Superior temporal gyrus (tissue), 1 donor: ENCODE results near the gene DUOXA2.
"Not testable (repeated sequence)": the region's sequence is repeated elsewhere in the genome, so short reads cannot be mapped to it uniquely, and the experiment has no call there.

Source experiments
- DNase-seq: peaks from one replicate; pipeline ENCODE4 v3.0.0-alpha.2; 2016; ENCODE audit errors: extremely low spot score

Gene DUOXA2

DNA sequence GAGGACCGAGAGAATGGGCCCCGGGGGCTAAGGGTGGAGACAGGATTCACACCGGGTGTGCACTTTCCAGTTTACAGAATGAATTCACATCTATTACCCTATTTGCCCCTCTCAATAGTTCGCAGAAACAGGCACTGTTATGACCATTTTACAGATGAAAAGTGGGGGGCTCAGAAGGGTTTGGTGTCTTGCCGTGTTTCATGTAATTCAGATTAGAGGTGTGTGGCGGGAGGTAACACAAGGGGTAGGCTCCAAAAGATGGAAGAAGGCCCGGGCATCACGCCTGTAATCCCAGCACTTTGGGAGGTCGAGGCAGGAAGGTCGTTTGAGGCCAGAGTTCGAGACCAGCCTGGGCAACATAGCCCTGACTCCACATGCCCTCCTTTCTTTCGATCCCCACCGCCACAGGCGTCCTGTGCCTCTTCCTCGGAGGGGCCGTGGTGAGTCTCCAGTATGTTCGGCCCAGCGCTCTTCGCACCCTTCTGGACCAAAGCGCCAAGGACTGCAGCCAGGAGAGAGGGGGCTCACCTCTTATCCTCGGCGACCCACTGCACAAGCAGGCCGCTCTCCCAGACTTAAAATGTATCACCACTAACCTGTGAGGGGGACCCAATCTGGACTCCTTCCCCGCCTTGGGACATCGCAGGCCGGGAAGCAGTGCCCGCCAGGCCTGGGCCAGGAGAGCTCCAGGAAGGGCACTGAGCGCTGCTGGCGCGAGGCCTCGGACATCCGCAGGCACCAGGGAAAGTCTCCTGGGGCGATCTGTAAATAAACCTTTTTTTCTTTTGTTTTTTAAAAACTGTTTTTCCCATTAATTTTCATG lies 3.4 kb downstream of the DUOXA2 start:
- DNase-seq = no peak

DNA sequence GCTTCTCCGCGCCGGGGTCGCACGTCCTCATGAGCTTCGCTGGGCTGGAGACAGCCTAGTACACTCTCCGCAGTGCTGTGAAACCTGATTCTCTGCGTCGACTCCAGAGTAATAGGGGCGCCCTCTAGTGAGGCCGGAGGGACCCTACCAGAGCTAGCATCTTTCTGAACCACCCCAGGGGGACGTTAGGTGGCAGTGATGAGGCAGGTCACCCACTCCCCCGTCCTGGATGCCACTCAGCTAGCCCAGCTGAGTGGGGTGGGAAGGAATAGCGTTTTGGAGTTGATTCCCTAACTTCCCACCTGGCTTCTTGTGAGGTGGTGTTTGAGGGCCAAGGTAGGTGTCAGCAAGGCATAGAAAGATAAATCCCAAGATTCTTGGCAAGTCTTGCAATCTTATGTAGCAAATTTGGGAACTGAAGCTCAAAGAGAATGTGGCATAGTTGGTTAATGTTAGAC lies 4.0 kb downstream of the DUOXA2 start:
- DNase-seq = peak; percentile 97

DNA sequence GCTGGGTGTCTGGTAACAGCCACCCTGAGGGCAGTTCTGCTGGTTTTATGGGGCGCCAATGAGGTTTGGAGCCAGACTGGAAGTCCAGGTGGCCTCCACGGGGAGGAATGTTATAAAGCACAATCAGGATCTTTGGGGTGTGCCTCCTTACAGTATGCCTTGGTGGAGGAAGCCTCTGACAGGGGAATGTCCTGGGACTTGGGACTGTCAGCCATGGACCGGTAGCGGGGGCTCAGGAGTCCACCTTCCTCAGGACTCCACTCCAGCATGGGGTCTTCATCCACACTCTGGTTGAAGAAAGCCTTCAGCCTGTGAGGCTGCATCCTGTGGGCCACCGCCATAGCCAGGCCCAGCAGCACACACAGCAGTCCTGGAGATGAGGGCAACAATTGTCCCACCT lies 4.9 kb downstream of the DUOXA2 start:
- no peak for DNase-seq

DNA sequence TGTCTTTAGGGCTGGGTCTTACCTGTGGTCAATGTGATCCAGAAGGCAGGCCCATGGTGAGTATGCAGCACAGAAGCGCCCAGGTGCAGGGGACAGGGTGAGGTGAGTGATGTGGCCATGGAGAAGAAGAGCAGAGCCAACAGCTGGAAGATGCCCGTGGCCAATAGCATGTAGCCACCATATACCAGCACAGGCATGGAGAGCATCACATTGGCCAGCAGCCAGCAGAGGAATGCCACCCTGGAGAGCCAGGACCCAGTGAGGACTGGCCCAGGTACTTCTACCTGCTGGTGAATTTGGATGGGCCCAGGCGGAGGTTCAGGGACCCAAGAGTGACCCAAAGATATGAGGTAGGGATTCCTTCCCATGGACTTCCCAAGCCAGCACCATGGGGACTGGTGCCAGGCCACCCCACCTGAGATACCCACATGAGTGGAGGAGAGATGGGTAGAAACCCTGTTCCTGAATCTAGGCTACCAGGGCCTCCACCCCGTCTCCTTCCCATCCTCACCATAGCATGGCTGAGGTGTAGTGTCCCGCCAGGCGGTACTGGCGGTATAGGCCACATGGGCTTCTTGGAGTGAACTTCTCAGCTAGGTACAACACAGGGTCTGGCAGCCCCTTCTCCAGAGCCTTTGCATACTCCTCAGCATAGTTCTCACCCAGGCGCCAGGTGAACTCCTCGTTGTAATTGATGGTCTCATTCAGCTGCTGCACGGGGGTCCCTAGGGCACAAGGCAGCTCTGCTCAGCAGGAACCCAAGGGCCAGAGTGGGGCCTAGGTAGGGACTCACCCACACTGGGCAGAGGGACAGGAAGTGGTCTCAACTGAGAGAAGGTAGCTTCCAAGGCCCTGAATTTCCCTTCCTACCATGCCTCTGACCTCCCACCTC lies 6.2 kb downstream of the DUOXA2 start:
- DNase-seq = no peak

DNA sequence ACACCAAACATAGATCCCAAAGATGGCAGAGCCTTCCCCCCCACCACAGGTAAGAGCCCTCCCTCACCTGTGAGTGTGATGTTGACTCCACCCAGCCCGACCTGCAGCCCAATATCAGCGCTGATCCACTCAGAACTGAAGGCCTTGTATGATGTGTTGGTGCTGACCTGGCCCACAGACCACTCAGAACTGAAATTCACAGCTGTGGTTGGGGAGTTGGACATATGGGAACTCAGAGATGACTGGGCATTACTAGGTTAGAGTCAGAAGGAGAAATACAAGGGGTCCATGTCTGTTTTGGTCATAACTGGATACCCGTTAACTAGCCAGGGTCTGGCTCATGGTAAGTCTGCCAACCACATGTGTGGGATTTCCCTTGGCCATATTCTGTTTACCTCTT lies 6.9 kb downstream of the DUOXA2 start:
- no peak for DNase-seq

DNA sequence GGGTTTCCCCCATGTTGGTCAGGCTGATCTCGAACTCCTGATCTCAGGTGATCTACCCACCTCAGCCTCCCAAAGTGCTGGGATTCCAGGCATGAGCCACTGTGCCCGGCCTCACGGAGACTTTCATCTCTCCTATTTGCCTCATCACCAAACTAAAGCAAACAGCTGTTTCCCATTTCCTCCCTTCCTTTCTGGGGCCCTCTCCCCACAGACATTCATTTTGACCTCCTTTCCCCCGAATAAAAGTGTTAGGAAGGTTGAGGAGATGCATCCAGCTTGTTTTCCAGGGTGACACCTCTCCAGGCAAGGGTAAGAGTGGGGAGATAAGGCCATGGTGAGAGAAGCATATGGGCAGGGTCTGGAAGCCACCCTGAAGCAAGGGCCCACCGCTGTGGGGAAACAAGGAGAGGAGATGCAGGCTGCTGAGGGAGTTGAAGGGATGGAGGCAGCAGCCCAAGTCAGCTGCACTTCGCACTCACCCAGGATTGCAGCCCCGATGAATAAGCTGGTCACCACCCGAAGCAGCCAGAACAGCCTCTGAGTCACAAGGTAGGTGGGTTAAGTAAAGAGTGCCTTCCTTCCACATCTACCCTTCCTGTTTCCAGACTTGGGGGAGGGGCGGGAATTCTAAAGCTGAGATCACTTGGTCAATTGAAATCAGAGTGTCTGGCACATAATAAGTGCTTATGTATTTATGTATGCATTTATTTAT lies 7.7 kb downstream of the DUOXA2 start:
- DNase-seq = no peak

DNA sequence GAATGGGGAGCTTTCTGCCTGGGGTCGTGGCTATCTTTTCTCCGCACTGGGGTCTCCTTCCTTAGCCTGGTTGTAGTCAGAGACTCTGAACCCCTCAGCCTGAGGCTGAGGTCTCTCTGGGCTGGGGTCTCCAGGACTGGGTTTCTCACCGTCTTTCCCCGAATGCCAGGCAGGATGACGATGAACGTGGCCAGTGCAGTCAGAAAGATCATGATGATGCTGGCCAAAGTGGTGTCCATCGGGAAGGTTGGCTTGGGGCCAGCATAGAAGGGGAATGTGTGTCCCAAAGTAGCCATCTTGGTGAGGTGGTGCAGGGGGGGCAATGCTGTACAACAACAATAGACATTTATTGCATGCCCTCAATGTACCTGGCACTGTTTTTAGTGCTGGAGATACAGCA lies 8.6 kb downstream of the DUOXA2 start:
- no peak for DNase-seq

DNA sequence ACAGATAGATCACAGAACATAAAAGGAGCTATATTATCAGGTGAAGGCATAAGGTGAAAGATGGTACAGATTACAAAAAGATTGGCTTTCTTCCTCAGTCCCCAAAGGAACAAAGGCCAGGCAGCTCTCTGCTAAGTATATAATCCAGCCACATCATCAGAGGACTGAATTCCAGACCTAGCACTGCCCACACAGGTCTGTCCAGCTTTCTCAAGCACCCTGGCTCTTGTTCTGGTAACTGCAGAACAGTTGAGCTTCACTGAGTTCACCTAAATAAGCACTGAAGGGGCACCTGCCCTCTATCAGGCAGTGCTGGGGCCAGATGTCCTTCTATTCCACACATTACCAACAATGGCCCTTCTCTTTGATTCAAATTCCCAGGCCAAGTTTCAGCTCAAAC lies 9.3 kb downstream of the DUOXA2 start:
- DNase-seq = no peak

DNA sequence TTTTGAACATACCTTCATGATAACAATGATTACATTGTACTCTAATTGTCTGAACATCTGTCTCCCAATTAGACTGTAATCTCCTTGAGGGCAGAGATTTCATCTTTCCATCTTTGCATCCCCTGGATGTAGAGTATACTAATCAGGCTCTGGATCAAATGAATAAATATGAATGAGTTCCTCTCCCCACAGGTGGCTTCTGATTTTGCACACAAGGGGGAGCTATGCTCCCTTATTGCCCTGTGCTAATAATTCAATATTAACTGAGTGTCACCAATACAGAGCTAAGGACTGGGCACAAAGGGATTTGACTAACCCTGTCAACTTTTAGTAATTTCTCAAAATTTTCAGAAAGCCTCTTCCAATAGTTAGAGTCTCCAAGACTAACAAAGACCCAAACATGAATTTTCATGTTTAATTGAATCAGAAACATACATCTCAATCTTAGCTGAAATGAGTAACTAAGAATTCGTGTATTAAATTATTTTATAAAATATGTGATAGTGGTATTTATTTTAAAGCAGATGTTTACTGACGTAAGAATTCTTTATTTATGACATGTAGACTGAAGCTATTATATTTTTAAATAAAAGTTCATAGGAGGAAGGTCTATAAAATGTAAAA lies 12.5 kb downstream of the DUOXA2 start:
- no peak for DNase-seq

DNA sequence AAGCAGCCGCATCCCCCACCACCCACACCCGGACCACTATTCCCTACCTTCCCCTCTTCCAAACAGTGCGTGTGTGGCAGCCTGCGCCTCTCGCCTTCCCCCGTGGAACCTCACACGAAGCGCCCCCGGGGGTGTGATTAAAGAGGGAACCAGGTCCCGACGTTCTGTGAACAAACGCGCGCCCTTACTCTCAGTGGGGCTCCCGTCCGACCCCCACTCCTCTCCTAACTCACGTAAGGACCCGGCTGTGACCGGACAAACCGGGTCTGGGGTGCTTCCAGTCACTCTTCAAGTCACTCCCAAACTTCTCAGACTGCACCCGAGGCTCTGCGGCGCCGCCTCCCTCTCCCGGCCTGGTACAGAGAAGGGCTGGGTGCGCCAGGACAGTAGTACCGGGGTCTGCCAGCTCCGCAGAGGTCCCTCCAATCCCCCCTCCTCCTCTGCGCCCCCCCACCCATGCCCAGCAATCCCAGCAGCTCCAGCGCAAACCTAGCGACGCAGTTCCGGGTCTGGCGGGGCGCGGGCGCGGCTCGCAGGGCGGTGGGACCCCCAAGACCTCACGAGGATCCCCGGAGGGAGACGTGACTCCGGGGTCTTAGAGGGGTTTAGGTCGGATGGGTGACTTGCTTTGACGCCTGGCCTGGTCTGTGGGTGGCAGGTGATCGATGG lies 15.0 kb downstream of the DUOXA2 start:
- DNase-seq = no peak

DNA sequence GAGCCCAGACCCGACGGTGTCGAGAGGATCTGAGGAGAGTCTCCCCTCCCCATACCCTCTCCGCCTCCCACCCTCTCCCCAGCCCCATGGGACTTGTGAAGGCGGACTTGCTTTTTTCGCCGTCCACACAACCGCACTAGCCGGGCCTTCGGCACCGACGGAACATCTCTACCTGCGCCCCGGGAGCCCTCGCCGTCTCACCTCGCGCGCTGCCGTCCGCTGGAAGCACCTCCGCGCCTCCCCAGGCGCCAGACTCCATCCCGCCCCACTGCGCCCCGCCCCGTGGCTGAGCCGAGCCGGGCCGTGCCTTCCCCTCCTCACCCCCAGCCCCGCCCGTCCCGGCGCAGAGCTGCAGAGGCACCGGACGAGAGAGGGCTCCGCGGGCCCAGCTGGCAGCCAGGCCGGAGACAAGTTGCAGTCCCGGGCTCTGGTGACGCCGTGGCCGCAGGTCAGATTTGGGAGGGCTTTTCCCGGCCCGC lies 15.6 kb downstream of the DUOXA2 start, which contains the start of the genes DUOX1 and DUOXA1:
TSS of gene DUOX1 (plus strand) at position 344 of the 479 bp plus-strand sequence. CDS start 1,973 bp downstream, outside the sequence.
TSS of gene DUOXA1 (minus strand) at position 229 of the 479 bp plus-strand sequence. CDS start 6,865 bp downstream, outside the sequence.
- no peak for DNase-seq

DNA sequence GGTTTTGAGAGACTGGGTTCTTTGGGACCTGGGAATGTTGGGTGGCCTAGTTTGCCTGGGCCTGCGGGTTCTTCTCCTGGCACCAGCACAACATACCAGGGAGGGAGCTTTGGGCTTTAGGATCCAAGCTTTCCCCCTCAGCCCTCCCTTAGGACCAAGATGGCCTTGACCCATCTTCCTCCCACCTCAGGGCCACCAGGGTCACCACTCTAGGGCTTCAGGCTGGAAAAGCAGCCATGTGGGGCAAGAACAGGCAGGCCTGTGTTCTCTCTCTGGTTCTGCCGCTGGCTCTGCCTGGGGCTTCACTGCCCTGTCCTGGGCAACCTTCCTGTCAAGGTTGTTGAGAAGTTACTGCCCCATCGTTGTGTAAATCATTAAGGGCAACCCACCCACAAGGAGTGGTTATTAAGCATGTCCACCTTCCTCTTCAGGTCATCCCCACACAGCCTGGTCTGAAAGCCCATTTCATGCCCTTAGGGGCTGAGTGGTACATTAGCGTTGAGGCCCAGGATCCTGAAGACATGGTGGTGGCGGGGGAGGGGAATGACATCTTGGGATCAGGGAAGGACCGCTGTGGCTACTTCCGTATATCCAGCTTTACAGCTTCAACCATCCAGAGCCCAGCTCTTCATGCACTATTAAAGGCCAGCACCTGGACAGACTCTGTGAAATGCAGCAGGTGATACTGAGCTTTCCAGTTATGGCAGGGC lies 16.3 kb downstream of the DUOXA2 start:
- no peak for DNase-seq

DNA sequence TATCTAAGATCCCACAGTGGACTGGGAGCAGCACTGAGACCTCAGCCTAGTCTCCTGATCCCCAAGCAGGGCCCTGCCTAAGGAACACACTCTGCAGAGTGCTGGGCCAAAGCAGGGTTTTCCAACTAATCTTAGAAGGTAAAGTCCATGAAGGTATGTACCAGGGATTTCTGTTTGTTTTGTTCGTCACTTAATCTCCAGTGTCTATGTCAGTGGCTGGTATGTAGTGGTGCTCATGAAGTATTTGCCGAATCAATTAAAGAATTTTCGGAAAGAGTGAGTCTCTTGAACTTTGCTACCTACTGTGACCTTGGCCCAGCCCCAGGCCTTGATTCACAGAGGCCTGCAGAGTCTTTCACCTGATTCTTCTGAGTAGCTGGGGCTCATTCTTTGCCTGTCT lies 17.4 kb downstream of the DUOXA2 start:
- DNase-seq = no peak

DNA sequence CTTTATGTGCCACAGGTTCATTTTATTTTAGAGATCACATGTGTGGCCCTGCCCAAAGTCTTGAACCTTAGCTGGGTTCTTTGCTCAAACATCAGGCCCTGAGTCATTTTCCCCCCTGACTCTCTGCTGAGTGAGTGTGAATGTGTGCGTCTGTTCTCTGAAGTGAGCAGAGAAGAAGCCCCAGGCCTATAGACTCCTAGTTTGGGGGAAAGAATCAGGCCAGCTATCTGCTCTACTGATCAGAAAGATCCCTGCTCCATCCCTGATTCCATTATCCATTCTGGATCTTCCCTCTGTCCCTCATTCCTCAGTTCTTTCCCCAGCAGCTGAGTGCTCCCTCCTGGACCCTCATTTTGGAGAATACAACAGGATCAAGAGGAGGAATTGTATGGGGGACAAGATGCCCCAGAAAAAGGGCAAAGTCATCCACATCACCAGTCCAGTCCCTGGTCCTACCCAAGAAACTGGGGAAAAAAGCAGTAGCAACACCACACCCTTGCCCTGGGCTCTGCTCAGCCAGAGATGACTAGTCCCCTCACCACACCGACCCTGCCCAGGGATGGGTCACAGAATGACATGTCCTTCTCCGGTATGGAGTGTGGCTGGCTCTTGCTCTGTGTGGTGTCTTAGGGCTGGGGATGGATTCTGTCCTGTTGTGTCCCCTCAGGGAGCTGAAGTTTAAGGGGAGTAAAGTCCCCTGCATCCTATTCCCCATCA lies 18.9 kb downstream of the DUOXA2 start:
- no peak for DNase-seq

DNA sequence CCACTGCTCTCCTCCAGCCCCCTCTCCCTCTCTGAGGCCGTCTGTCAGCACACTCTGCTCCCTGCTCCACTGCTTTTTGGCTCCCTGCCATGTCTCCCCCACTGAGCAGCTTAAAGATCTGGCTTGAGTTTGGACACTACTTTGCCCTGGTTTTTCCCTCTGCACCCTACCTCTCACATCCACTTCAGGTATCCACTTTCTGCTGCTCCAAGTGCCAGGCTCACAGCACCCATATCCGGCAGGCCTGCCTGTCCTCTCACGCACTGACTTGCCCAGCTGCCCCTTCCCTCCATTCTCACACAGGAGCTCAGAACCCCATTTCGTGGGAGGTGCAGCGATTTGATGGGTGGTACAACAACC lies 19.4 kb downstream of the DUOXA2 start:
- no peak for DNase-seq

DNA sequence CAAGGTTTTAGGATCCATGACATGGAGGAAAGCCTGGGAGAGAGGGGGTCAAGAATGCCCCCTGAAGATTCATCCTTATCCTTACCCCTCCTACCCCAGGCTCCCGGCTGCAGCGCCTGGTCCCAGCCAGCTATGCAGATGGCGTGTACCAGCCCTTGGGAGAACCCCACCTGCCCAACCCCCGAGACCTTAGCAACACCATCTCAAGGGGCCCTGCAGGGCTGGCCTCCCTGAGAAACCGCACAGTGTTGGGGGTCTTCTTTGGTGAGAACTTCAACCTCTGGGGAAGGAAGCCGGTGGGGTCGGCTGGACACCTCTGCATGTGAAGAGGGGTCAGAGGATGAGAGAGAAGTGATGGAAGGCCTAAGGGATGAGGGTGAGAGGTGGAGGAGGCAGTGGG lies 19.9 kb downstream of the DUOXA2 start:
- DNase-seq = no peak

DNA sequence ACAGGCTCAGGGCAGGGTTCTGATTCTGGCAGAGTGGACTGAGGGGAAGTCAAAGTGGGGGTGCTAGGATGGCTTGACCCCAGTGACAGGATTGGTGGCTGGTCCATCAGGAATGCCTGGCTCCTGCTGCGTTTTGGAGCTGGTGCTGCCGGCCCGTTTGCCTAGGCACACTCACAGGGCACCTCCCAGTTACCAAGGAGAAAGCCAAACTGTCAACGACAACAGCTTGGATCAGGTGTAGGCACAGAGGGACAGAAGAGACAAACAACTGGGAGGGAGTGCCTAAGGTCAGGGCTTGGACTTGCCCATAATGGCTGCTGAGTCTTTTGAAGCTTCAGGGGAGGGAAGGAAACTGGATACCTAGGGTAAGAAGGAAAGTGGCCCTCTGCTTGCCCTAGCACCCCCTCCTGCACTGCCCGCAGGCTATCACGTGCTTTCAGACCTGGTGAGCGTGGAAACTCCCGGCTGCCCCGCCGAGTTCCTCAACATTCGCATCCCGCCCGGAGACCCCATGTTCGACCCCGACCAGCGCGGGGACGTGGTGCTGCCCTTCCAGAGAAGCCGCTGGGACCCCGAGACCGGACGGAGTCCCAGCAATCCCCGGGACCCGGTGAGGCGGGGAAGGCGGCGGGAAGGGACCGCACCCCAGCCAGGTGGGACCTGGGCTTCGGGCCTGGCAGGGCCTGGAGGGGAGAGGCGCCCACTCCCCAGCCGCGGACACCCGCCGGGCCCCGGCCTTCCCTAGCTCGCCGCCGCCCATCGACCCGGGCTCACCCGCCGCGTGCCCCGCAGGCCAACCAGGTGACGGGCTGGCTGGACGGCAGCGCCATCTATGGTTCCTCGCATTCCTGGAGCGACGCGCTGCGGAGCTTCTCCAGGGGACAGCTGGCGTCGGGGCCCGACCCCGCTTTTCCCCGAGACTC lies 20.8 kb downstream of the DUOXA2 start:
- no peak for DNase-seq

DNA sequence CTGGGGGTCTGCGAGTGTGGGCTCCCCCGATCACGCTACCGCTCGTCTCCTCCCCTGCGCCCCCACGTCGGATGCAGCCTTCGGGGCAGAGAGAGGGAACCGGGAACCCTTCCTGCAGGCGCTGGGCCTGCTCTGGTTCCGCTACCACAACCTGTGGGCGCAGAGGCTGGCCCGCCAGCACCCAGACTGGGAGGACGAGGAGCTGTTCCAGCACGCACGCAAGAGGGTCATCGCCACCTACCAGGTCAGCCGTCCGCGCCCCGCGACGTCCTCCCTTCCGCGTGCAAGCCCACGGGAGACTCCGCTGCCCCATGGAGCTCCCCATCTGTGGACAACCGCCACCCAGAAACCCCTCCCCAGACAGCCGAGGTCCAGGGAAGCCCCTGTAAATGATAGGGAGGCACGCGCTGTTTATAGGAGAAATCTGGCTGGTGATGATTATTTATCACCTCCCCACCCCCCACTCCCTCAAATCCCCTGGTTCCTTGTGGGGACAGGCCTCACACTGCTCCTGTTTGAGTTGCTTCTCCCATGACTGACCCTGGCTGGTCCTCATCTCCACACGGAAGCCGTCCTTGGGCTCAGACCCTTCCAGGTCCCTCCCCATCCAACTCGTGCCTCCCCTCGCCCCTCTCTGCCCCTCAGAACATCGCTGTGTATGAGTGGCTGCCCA lies 21.7 kb downstream of the DUOXA2 start:
- DNase-seq = not testable (repeated sequence)
